Daoy (cell line): ENCODE data around the gene EGFL8. TPM values are rescaled to one million over a fixed set of nuclear protein-coding genes. Genes with fewer than 3 reads are reported as not detected.
"Not testable (repeated sequence)": the region's sequence is repeated elsewhere in the genome, so short reads cannot be mapped to it uniquely, and the experiment has no call there.

Experiments used
- DNase-seq: peaks from one replicate; pipeline ENCODE4 v3.0.0-alpha.2; 2015; ENCODE audit warnings: low read depth
- total RNA-seq: library from RNA; depleted of rRNA; stranded (reverse); fragments of >200 nt; shearing (Covaris generic); gene quantifications from 2 replicates; pipeline ENCODE4 v1.2.3, GENCODE V29; 2014

Gene EGFL8
- total RNA-seq, 1 experiment from 2014 or later, result 2.2 TPM

DNA sequence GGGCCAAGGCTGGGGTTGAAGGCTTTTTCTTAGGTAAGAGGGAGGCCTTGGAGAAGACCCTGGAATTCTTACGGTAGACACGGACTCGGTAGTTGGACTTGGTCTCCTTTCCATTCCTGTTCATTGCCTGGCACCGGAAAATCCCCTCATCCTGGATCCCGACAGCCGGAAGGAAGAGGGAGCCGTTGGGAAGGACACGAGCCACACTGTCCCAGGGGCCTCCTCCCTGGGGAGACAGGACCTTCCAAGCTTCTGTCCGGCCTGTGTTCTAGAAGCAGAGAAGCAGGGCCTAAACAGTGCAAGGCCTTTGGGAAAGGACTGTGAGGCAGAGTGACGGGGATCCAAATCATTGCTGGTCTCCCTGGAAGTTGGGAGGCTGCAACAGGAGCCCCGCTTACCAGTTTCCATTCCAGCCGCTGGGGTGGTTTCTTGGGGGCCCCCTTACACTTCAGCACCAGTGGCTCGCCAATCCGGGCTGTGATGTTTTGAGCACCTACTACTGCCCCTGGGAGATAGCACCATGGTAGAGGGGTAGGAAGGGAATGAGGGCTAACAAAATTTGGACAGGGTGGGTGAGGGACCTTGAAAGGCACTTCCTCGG lies 19.2 kb downstream of the EGFL8 start:
- DNase-seq, result no peak

DNA sequence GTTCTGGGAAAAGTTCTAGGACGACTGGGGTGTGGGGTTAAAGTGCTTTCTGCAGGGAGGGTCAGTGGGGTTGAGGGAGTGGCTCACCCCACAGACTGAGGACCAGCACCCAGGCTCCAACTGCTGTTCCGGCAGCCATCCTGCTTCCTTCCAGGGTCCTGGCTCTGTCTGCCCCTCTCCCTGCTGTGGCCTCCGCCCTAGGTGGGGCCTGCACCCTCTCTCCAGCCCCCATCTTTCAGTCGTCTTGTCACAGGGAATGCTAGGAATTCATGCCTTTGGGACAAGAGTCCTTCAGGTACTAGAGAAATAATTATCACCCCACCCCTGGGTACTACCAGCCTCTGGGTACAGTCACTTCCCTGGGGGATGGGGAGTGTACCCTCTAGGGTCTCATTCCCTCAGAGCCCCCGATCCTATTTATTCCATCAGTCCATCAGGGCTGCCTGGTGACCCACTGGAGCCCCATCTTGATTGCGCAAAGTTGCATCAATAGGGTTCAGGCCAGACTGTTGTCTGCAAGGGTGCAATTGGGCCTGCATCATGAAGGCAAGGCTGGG lies 19.8 kb downstream of the EGFL8 start, which contains the start of gene AGER:
Gene AGER, minus strand, starts transcription at position 170 of the 557 bp plus-strand sequence. Its CDS starts 31 bp downstream, at position 139.
- DNase-seq, result no peak

DNA sequence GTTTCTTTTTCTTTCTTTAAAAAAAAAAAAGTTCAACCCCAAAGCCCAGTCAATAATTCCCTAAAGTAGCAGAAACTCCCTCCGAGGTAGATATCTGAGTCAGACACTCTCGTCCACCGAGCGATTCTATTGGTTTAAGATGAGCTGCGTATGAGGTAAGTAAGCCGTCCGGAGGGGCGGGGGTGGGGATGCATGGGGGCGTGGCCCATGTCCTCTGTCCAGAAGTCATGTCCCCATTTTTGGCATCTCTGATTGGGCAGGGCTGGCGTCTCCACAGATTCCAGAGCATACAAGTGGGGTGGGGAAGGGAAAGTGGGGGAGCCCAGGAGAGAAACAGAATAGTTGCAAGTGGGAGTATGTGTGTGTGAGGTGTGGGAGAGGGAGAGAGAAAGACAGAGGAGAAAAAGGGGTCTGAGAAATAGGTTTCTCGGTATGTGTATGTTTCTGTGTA lies 21.3 kb downstream of the EGFL8 start:
- peak; percentile 86 for DNase-seq

DNA sequence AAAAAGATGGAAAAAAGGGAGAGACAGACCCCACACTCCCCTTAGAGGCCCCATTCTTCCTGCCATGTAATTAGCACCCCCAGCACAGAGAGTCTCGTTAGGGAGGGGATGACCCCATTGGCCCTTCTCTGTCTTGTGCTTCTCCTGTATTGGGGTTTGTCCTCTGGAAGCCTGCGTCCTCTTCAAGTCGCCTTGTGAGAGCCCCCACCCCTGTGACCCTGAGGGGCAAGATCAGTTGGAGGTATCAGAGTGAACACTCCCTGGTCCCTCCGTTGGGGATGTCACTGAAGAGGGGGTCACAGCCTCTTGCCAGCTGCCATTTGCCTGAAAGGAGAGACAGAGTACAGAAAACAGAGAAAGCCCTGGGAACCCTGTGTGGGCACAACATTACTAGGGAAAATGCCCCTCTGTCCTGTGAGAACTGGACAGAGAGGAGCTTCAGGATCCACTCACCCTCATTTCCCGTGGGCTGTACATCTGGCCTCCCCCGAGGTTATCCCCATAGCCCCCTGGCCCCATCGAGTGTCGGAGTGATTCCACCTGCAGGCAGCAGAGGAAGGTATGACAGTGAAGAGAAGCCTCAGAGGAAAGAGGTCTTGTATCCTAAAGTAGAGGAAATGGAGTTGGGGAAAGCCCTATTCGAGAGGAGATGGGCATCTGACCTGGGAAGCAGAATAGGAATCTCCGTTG lies 21.9 kb downstream of the EGFL8 start:
- DNase-seq, result not testable (repeated sequence)

DNA sequence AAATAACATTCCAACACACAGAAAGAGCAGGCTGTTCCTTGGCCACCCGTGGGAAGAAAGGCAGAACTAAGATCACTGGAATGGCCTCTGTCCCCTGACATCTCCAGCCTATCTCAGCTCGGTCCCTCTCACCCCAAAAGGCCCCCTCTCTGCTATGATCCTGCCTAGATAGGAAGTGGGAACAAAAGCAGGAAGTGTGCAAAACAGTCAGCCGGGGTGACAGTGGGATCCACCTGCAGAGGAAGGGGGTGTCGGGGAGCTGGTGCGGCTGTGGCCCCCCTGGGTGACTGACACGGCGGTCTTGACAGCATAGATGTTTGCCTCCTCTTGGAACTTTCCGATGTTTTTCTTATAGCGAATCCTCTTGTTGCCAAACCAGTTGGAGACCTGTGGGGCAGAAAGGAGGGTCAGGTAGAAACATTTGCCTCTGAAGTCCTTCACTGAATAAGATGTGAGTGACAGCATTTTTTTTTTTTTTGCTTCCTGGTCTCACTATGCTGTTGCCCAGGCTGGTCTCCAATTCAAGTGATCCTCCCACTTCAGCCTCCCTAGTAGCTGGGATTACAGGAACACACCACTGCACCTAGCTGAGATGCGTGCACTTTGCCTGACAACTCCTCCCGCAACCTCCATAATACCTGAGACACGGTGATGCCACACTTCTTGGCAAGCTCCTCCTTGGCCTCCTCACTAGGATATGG lies 22.8 kb downstream of the EGFL8 start:
- no peak for DNase-seq

DNA sequence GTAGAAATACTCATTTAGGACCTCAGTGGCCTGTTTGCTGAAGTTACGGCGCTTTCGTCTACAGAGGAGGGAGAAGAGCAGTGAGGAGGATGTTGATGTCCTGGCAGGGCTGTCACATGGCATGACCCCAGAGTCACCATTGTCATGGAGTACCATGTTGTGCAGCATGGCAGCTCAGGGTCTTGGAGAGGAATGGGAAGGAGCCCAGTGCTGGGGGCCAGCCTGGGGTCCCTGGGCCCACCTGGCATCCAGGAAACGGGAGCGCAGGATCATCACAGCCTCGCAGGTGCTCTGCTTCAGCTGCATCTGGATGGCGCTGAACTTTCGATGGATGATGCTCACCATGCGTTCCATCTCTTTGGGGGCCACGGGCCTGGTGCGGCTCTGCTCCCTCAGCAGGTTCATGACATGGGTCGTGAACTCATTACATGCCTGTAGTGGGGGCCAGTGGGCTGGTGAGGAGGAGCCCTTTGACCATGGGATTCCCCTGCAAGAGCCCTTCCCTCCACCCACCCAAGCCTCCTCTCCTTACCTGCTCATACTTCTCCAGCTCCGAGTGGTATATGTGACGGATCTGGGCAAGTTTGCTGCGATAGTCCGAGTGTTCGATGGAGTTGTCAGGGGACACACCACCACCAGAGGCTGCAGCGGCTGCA lies 23.5 kb downstream of the EGFL8 start:
- not testable (repeated sequence) for DNase-seq

DNA sequence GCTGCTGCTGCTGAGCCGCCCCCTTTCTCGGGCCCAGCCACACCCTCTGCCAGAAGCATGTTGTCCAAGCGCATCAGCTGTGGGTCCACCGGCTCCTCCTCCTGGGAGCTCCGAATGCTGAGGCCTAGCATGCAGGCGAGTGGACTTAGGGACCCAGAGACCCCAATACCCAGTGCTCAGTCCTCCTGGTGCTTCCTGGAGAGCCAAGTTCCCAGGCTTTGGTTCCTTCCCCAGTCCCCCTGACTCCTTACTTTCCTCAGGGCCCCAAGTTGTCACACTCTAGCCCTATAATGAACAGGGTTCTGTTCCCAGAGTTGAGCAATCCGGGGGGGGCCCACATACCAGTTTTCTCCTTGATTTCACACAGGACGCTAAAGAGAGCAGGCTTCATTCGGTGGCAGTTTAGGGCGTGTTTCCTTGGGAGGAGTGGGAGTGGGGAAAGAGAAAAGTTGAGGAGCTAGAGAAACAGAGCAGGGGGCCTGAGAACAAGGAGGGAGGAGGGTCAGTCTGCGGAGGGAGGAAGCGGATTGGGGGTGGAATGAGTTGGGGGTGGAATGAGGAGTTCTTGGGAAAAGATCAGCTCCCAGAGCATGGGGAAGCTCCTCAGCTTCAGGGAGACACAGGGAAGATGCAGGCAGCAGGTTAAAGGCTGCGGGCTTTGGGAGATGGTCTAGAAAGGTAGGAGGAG lies 24.1 kb downstream of the EGFL8 start:
- DNase-seq, result no peak

DNA sequence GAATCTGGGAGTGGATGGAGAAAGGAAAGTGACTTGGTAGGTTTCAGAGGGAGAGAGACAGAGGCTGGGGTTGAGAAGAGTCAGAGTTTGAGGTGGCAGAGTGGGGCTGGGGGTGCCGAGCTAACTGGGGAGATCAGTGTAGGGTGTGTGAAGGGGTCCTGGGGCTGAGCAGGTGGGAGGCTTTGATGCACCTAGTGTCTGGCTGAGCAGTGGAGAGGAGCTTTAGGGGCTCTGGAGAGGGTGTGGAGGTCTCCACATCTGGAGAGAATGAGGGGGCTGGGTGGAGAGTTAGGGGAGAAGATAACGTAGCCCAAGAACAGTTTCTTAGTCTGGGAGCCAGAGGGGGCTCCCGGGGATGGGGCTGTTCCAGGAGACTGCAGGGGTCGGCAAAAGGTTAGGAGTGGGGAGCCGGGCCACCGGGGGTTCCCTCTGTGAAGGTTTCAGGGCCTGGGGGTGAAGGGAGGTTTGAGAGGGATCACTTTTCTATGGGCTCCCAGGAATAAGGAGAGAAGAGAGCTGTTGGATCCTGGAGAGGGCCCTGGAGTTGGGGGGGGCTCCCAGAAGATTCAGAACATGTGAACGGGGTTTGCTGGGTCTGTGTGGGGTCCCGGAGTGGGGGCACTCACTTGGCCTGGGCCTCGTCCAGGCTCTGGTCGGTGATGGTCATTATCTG lies 24.8 kb downstream of the EGFL8 start:
- DNase-seq, result no peak

DNA sequence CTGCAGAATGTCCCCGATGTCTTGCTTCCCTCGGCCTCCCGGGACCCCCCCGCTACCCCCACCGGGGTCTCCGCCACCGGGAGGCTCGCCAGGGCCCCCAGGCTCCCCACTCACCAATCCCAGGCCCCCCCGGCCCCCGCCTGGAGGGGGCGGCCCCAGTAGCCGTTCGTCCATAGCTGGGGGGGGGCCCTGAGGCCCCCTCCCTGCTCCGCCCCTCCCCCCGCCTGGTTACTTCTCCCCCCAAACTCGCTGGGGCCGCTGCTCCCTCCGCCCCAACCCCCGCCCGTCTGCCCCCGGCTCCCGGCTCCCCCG lies 25.3 kb downstream of the EGFL8 start:
- no peak for DNase-seq

DNA sequence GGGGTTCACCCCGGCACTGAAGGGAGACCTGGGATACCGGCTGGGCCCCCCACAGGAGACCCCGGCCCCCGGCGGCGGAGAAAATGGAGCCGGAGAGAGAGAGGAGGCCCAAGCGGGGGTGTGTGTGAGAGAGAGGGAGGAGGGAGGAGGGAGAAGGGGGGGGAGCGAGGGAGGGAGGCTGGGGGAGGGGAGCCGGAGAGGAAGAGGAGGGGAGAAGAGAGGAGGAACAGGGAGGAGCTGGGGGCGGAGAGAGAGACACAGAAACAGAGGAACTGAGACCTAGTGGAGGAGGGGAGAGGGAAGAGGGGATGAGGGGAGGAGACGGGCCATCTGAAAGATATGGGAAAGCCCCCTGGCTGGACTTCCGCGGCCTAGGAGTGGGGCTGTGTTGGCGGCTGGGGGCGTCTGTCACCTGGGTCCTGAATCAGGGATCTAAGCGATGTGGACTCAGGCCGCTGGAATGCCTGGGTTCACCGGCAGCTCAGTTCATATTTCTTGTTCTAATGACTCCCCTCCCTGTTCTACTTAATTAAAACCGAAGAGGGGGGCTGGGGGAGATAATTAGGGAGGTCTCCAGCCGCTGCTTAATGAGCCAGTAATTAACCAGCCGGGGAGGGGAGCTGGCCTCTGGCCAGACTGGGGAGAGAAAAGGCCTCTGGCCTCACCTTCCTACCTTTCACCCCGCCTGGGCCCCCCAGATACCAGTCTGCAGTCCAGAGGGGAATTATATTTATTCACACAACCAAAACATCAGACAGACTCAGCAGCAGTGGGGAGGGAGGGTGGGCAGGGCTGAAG lies 25.9 kb downstream of the EGFL8 start, which contains the start of gene PBX2:
Gene PBX2, minus strand, starts transcription at position 149 of the 798 bp plus-strand sequence. CDS start 287 bp downstream, outside the sequence.
- DNase-seq, result peak; percentile 95

DNA sequence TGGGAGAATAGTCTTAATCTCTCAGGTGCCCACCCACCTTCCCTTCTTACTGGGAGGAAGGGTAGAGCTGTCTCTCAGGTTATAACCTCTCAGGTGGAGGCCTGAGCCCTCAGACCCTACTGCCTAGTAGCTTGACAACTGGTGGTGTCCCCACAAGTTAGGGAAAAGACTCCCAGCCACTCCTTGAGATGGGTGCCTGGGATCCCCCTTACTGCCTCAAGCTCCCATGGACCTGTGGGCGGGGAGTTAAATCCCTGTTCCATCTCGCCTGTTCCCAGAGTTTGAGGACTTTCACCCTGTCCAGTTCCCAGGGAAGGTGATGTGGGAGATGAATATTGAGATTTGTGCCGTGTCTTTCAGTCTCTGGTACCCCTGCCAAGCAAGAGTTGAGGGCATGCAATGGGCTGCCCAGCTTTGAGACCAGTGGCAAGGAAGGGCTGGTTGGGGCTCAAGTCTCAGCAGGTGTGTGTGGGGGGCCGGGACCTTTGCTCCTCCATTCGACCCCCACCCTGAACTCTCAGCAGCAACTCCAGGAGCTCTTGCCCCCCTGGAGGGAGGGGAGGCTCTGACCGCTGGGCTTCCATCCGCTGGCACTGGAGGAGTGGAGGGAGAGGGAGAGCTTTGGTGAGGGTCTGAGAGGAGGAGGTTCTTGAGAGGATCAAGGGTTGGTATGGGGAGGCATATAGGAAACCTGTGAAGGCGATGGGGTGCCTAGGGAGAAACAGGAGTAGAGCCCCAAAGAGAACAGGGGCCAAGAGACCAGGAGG lies 26.7 kb downstream of the EGFL8 start:
- DNase-seq, result no peak

DNA sequence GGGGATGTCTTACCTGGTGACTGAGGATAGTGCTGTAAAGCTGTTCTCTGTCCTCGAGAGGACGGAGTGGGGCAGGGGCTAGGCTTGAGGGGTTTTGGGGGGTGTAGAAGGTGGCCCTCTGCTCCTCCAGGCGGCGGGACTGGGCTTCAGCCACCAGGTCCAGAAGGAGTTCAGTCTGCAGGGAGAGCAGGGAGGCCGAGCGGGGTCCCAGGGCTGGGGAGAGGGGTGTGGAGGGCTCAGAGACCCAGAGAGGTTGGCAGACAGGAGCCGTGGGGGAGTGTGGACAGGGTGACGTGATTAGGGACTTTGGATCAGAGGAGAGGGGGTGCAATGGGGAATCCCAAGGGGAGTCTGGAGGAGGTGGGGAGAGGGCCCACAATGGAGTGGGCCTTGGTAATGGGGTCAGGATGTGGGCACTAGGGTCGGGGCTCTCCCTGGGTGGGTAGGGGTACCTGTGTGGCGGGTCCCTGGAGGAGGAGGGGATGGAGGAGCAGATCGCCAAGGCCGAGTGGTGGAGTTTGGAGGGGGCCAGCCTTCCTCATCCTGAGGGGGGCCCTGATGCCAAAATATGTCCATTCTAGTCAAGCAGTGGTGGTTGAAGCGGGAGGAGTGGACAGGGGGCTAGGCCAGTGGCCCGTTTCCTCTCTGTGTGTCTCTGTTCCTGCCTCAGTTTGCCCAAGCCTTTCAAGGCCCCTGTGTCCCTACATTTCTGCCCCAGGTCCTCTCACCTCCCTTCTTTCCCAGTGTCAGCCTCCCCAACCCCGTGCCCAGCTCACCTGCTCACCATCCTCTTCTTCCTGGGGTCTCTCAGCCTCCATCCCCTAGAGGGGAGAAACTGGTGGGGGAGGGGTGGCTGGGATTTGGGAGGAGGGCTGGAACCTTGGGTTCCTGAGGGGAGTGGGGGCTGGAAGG lies 27.6 kb downstream of the EGFL8 start:
- no peak for DNase-seq

DNA sequence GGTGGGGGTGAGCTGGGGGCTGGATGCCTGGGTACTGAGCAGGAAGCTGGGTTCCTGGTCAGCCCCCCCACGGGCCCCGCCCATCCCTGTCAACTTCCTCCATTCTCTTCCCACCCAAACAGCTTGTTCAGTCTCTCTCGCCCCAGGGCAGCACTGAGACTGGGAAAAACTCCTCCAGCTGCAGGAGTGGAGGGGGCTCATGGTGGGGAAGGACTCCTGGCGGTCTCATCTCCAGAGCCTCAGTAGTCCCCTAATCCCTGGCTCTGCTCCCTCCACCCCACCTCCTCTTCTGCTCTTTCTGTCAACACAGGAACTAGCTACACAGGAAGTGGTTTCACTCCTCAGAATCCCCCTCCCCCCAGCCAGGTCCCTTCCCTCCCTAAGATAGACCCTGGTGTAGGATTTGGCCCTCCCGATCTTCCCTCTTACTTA lies 28.2 kb downstream of the EGFL8 start, which contains the start of gene GPSM3:
Gene GPSM3, minus strand, starts transcription at position 36 of the 432 bp plus-strand sequence. CDS start 130 bp downstream, outside the sequence.
- peak; percentile 60 for DNase-seq

DNA sequence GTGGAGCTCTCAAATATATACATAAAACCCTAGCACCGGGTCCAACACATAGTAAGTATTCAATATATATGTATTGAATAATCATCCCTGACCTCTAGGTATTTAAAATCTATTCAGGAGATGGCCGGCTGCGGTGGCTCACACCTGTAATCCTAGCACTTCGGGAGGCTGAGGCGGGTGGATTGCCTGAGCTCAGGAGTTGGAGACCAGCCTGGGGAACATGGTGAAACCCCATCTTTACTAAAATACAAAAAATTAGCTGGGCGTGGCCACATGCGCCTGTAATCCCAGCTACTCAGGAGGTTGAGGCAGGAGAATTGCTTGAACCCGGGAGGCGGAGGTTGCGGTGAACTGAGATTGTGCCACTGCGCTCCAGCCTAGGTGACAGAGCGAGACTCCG lies 28.7 kb downstream of the EGFL8 start:
- DNase-seq, result not testable (repeated sequence)

DNA sequence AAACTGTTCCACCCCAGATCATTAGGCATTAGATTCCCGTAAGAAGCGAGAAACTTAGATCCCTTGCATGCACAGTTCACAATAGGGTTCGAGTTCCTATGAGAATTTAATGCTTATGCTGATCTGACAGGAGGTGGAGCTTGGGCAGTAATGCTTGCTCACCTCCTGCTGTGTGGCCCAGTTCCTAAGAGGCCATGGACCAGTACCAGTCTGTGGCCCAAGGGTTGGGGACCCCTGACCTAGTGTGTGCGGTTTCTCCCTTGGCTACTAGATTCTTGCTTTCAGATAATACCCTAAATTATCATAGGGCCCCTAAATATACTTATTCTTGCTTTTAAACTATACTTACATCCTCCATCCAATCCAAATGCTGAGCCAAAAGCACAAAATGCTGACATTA lies 30.0 kb downstream of the EGFL8 start:
- DNase-seq, result no peak

DNA sequence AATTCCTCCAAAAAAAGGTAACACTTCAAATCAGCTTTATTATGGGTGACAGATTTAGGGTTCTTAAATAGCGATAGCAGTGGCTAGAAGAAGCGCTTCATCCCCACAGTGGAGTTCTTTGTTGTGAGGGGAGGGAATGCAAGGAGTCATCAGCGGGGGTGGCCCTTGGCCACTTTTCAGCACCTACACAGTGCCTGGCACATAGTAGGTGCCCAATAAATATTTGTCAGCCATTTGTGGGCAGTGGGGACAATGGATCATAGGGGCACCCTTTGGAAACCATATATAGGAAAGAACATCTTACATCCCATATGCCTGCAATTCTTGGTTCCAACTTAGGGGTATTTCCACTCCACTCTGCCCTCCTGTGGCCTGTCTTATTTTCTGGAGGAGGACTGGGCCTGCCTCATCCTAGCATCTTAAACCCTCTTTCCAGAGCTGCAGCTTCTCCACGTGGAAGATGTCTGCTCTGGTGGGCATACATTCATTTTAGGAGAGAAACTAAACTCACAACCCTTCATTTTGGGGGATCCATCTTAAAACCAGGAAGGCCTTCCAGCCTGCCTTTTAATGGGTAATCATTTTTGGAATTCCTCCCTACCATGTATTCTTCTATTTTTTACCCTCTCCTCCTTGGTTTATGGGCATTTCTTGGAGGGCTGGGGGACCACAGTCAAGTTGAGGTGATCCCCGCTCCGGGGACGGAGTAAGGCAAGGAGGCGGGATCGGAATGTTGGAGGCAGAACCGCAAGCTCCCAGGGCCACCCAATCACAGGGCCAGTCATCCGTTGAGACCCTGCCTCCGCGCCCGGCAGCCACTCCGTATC lies 30.6 kb downstream of the EGFL8 start:
- DNase-seq, result peak; percentile 50

DNA sequence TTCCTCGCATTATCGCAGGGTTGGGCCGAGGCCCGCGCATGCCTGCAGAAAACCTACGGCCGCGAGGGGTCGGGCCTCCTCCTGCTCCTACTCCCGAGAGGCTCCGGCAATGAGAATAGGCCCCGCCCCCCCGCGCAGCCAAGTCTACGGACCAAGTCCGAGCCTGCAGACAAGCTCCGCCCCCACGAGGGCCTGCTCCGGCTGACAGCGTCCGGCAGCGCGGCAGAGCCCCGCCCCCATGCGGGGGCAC lies 31.2 kb downstream of the EGFL8 start:
- peak; percentile 100 for DNase-seq
